Left kidney (tissue), 8 donors: ENCODE data around the gene MAS1. TPM values are rescaled to one million over a fixed set of nuclear protein-coding genes. Genes with fewer than 3 reads are reported as not detected.
"Not testable (repeated sequence)": the region's sequence is repeated elsewhere in the genome, so short reads cannot be mapped to it uniquely, and the experiment has no call there.

Experiments
- DNase-seq: peaks from one replicate; pipeline ENCODE4 v3.0.0-alpha.2; 2013
- long read RNA-seq, 8 donors: transcript quantifications; one replicate each; lab custom pipeline, GENCODE V29; 2026
- polyA plus RNA-seq: library from polyadenylated mRNA; unstranded; fragments of 120-200 nt; gene quantifications from one replicate; pipeline ENCODE4 v1.2.1, GENCODE V29; 2013; ENCODE audit not compliant: insufficient read length

MAS1 gene
- polyA plus RNA-seq: 0.03 TPM
- long read RNA-seq, donor 1: 0 reads
- long read RNA-seq, donor 2: 0 reads
- long read RNA-seq, donor 3: 0 reads
- long read RNA-seq, donor 4: 0 reads
- long read RNA-seq, donor 5: 0 reads
- long read RNA-seq, donor 6, full-length matches to known transcripts: 1 of 1 reads
- long read RNA-seq, donor 6, partial matches to known transcripts: 0 of 1 reads
- long read RNA-seq, donor 6, other reads (novel, unspliced or antisense): 0 of 1 reads
- long read RNA-seq, donor 7: 0 reads
- long read RNA-seq, donor 8: 0 reads

DNA sequence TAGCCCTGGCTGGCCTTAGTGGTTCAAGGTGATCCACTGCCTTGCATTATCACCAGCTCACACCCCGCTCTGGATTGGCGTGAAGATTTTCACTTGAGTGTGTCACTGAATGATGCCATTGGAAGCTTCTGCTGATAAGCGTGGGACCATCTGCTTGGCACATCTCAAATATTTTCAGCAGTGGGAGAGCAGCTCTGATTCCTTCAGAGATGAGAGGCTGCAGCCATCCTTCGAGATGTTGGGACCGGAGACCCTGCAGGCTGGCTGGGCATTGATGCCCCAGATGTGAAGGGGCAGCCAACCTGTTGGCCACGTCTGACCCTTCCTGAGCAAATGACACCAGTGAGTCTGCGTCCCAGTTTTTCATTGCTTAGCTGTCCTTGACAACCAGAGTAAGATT, at the start of gene MAS1:
Gene MAS1, plus strand, starts transcription at position 197 of the 400 bp plus-strand sequence. CDS start 15,968 bp downstream, outside the sequence.
- no peak for DNase-seq

DNA sequence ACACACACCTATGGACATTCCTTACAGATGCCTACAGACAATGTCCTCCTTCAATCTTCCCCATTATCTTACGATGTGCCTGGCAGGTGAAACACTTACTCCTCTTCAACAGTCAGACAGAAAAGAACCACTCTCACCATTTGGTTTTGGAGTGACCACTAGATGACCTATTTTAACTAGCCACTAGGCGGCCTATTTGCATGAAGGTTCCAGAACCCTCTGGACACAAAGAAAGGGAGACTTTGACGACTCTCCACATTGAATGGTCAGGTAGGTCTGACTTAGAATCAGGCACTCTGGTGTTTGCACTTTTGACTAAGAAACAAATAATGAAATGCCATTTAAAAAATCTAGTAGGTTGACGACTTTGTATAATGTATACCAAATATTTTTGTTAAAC, 48.8 kb upstream of the MAS1 start:
- no peak for DNase-seq

DNA sequence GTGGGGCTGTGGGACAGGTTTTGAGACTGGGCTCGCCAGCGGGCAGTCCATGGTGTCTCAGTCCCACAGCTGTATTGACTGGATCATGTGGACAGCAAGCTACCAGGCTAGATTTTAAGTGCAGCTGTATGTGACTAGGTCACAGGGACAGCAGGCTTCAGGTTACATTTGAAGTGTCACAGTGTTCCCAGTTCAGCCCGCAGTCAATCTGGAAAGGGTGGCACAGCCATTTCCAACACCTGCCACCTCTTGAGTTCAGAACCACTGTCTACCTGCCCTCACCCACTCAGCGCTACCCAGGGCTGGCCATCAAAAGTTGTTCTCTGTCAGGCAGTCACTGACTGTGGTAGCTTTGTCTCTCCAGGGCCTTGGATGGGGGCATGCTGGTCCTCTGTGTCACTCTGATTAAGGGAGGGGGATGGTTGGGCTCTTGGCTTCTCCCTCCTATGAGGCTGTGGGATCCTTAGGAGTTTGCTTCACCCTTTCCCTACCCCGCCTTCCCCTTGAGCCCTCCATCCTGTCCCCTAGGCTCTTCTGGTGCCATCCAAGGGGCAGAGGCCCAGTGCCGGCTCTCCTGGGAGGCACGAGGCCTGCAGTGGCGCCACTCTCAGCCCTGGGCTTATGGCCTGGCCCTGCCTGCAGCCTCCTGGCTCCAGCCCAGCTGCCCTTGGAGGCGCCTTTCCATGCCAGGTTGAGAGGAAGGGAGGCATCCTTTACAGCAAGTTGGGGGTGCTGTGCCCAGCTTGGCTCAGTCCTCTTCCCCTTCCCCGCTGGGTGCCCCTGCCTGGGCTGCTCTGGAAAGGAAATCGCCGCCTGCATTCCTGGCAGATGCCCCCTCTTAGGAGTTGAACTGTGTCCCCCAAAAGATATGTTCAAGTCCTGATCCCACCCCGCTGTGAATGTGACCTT, 45.8 kb upstream of the MAS1 start:
- no peak for DNase-seq

DNA sequence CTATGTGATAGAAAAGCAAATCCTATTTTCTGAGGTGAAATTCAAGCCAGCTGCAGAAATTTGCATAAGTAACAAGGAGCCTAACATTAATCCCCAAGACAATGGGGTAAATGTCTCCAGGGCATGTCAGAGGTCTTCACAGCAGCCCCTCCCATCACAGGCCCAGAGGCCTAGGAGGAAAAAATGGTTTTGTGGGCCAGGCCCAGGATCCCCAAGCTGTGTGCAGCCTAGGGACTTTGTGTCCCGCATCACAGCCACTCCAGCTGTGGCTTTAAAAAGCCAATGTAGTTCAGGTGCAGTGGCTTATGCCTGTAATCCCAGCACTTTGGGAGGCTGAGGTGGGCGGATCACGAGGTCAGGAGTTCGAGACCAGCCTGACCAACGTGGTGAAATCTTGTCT, 42.2 kb upstream of the MAS1 start:
- DNase-seq: not testable (repeated sequence)

DNA sequence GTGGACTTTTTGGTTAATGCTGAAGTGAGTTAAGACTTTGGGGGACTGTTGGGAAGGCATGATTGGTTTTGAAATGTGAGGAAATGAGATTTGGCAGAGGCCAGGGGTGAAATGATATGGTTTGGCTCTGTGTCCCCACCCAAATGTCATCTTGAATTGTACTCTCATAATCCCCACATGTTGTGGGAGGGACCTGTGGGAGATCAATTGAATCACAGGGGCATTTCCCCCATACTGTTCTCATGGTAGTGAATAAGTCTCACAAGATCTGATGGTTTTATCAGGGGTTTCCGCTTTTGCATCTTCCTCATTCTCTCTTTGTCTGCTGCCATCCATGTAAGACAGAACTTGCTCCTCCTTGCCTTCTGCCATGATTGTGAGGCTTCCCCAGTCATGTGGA, 40.9 kb upstream of the MAS1 start:
- not testable (repeated sequence) for DNase-seq

DNA sequence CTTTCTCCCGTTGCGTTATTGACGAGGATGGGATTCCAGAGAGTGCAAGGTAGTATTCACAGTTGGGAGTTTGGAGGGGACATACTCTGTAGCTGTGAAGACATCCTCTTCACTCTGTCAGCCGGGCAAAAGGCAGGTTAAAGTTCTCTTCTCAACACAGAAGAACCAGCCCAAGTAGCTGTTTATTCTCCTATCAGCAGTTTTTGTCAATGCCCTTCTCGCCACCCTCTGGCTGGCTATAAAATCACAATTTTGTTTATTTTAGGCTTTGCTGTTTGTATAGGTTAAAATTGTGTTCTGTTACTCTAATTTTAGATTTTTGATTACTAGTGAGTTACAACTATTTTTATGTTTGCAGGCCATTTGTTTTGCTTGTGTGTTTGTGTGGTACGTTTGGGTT, 37.9 kb upstream of the MAS1 start:
- no peak for DNase-seq

DNA sequence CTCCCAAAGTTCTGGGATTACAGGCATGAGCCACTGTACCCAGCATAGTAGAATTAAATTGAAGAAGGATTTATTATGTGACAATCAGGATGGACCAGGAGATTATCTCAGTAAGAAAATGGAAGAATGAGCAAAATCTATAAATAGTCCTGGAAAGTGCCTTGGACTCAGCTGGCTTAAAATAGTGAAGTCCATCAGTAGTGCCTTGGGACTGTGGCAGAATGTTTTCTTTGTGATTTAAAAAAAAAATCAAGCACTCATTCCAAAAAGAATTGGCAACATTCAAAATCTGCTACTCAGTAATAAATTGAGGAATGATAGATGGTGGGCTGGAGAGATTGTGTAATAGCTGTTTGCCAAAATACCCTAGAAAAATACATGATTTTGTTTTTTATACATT, 37.0 kb upstream of the MAS1 start:
- no peak for DNase-seq

DNA sequence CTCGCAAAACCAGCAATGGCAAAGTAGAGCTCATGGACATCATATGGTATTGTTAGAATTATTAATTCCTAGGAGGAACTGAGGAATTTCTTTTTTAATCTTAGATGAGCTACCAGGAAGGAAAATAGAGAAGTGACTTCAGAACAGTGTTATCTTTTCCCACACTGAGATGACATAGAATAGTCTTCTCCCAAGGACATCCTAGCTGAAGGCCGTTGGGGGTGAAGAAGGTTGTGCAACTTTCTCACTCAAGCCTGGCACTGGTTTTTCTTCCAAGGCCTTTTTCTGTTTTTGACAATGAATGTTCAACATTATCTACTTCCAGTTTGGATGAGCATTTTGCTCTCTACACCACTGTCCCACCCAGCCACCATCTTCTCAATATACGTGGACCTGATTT, 35.8 kb upstream of the MAS1 start:
- no peak for DNase-seq

DNA sequence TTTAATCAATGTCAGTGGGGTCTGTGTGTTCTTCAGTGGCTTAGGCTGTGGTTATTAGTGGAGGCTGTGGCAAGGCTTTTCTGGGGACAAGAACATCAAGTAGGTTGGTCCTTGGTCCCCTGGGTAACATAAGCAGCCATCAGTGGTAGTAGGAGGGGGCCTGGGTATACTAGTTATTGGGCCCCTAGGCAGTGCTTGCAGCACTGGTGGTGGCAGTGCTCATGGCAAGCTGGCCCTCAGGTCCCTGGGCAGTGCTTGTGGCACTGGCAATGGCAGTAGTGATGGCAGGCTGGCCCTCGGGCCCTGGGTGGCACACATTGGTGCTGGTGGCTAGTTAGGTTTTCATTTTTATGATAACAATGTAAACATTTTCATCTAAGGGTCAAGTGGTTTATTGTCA, 32.5 kb upstream of the MAS1 start:
- DNase-seq: no peak

DNA sequence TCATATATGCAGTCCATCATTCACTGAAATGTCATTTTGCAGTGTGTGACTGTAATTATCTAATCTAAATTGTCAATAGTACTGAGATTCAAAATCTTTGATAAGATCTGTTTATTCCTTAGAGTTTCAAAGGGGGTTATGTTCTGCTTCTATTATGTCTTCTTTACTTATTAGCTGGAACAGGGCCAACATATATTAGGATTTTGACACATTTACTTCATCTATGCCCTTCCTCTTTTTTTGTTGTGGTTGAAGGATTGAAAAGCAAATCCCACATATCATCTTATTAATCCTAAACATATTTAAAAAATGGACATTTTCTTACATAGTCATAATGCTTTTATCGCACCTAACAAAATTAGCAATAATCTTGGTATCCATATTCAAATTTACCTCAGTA, 30.3 kb upstream of the MAS1 start:
- no peak for DNase-seq

DNA sequence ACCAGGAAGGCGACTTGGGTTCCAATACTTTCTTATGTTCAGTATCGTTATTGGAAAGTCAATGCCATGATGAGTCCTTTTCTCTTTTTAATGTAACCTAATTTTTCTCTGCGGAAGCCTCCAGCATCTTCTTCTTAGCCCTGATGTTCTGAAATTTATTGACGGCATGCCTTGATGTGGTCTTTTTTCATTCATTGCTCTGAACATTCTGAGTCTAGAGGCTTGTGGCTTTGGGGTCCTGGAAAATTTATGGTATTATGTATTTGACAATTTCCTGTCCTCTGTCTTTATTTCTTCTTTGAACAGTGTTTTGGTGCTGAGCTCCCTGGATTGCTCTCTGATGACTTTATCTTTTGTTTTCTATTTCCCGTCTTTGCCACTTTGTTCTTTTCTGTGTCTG, 28.7 kb upstream of the MAS1 start:
- no peak for DNase-seq

DNA sequence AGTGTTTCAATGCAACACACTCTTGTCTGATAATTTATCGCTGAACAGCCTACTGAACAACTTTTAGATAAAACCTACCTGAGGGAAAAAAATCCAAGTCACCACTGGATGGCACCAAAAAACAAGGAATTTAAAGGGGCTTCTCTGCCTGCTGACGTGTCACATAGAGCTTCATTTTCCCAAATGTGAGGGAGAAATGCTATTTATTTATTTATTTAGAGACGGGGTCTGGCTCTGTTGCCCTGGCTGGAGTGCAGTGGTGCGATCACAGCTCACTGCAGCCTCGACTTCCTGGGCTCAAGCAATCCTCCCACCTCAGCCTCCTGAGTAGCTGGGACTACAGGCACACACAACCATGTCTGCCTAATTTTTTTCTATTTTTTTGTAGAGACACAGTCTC, 27.4 kb upstream of the MAS1 start:
- peak; percentile 74 for DNase-seq

DNA sequence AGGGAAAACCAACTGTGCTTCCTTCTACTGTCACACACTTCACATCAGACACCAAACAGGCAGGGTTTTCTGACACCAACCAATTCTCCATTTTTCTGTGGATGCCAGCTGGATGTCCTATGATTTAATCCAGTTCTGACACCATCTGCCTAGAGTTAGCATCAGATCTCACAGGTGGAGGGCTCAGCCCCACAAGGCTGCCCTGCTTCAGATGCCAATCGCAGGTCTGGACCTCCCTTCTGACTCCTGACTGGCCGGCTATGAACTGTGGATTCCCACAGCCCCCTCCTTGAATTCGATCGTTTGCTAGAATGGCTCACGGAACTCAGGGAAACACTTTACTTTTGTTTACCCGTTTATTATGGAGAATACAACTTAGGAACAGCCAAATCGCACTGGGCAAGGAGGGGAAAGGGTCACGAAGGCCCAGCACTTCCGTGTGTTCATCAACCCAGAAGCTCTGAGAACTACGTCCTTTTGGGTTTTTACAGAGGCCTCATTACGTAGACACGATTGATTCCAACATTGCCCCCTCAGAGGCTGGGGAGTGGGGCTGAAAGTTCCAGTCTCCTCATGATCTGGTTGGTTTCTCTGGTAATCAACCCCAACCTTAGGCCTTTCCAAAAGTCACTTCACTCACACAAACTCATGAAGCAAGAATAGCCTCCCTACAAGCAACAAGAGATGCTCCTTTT, 25.4 kb upstream of the MAS1 start:
- no peak for DNase-seq

DNA sequence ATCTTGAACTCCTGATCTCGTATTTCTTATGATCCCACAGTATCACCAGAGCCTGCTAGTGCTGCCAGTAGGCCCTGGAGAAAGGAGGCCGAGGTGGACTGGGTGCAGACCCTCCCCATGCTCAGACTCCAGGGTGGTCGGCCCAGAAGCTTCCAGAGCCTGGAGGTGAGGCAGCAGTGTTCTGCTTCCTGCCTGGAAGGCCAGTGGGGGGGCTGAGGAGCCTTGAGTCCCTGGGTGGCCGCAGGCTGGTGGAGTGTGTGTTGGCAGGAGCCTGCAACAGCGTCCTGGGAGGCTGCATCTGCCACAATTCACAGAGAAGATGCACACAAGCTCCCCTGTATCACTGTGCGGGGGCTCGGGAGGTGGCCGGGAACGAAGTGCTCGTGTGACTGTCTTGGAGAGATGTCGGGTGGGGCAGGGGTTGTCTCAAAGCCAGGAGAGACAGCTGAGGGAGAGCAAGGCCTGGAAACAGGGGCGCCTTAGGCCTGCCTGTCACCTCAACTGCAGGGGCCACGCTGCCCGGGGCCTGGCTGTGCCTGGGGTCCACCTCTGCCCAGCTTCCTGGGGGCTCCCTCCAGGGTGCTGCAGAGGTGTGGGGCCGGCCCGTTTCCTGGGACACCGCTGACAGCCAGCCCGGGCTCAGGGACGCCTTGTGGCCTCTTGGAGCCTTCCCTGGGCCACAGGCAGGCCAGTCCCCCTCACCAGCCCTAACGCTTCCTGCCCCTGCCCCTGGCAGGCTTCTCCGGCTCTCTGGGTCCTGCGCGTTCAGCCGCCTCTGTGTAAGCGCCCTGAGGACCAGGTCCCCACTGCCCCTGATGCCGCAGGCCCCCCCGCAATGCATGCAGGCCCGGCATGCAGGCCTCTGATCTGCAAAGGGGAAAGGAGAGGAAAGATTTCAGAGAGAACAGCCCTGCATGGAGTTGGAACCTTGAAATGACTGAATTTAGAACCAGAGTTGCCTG, 24.2 kb upstream of the MAS1 start:
- DNase-seq: no peak

DNA sequence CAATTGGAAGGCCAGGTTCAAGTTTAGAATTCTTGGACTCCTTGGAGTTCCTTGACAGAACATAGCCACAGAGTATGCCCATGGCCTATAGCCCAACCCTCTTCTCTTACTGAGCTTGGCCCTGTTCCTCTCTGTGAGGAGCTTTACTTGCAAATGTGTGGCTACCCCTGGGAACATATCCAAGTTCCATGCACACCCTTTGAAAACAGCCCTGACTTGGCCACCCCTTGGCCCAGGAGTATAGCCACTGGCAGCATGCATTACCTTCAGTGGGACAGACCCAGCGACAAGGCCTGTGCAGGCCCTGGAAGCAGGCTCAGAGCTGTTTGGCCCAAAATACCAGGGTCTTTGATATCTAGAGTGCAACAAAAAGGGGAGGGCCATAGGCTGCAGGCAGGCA, 19.5 kb upstream of the MAS1 start:
- DNase-seq: no peak

DNA sequence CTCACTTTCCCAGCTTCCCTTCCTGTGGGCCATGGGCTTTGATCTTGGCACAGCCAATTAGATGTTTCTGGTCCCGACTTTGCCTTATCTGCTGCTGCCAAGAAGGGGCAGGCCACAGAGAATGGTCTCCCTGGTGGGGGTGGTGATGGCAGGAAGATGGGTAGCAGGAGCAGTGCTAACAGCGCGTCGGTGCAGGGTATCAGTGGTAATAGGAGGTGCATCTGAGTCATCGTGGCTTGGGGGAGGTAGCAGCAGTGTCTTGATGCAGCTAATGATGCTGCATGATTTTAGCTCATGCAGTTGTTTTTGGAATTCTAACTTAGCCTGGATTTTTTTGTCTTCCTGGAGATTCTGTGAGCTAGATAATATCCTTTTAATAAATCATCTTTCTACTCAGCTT, 18.9 kb upstream of the MAS1 start:
- no peak for DNase-seq

DNA sequence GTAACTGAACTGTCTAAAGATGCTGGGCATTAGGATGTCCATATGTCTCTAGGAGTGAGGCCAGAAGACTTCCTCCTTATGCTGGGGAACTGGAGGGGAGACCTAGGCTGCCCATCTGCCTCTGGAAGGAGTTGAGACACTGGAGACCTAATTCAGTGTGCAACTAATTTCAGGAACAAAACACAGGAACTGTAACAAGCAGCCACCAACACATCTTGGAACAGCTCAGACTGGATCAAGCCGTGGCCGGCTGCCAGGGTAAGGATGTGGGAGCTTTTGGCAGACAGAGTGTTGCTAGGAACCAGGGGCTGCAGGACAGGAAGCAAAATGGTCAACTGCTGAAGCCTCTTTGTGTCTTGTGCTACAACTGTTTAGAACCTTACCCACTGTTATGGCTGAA, 16.4 kb upstream of the MAS1 start:
- peak; percentile 14 for DNase-seq

DNA sequence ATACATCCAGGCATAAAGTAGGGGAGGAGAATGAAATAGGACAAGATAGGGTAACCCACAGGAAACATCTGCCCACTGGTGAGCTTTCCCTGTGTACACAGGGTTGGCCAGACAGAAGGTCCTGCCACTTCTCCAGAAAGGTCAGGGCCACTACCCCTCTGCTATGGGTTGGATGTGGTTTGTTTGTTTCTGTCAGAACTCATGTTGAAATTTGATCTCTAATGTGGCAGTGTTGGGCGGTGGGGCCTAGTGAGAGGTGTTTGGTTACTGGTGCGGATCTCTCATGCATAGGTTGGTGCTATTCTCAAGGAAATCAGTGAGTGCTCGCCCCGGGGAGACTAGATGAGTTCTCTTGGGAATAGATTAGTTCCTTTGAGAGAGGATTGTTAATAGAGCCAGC, 15.6 kb upstream of the MAS1 start:
- DNase-seq: peak; percentile 34

DNA sequence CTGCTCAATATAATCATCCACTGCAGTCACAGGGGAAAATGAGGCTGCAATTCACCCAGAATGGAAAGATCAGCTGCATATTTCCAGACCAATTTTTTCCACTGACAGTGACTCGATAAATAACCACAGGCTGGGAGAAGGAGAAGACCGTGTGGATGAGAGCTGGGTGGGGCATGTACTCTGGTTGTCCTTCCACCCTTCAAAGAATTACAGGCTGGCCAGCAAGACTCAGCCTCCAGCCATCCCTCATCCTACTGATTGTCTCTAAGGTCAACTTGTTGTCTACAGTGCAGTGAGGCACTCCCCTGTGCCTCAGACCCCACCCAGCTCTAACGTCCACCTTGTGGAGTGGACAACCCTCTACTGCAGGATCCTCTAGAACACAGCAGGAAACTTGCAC, 14.5 kb upstream of the MAS1 start:
- no peak for DNase-seq

DNA sequence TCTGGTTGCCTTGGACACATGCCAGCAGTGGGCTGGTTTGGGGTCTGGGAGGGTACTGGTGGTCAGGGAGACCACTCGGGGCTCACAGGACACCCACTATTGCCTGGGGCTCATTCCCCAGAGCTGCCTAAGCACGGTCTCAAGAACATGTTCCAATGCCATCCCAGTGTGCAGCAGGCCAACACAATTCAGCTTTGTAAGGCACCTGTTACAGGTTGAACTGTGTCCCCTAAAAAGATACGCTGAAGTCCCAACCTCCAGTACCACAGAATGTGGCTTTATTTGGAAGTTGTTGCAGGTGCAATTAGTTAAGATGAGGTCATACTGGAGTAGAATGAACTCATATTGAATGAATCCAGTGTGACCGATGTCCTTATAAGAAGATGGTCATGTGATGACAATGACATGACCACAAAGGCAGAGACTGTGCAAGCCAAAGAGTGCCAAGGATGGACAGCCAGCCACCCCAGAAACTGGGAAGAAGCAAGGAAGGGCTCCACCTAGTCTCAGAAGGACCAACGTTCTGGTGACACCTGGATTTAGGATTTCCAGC, 13.5 kb upstream of the MAS1 start:
- no peak for DNase-seq

DNA sequence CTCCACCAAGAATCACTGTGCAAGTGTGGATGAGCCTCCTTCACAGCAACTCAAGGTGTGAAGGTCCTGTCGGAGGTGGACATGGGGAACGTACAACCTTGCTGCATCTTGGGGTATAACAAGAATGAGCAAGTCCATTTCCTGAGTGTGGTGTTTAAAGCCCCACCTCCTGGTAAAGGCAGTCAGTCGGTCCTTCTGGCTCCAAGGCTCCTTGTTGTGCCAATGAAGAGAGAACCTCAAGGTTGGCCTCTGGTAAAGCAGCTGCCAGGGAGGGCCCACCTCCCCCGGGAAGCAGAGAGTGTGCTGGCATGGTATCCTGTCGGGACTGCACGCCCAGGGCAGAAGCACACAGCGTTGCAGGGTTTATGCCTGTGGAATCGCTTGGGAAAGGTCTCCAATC, 12.4 kb upstream of the MAS1 start:
- DNase-seq: no peak

DNA sequence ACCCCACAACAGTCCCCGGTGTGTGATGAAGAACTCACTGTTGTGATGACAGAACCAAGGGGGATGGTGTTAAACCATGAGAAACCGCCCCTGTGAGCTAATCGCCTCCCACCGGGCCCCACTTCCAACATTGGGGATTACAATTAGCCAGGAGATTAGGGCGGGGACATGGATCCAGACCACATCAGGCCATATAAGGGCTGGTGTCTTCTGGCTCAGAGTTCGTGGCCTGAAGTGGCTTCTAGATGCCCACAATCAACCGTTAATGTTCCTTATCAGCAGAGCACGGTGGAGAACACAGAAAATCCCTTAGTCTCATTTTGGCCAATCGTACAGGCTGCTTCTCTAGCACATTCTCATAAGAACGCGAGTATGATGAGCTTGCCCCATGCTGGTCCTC, 10.9 kb upstream of the MAS1 start:
- DNase-seq: no peak
